ENCODE data around the gene HNRNPUL2. TPM values are rescaled to one million over a fixed set of nuclear protein-coding genes. Genes with fewer than 3 reads are reported as not detected.
A peak's percentile ranks its signal among the peaks of the same experiment; 100 is the strongest.

Gene HNRNPUL2
- total and polyA plus RNA-seq, 4 donors, result 15.3 to 69.3 (median 47.7) TPM

DNA sequence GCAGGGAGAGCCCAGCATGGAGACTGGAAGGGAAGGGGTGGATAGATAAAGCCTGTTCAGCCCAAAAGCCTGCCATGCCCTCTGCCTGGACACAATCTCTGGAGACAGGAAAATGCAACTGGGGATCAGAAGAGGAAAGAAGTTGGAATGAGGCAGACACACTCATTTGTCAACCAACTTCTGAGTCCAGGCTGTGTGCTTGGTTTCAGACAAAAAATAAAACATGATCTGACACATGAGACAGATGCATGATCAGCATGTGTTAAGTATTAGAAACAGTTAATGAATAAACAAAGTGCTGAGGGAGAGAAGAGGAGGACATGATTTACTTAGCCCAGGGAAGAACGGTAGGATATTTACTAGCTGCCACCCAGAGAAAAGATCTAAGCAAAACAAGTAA lies 38.8 kb downstream of the HNRNPUL2 start:
- Histone ChIP-seq H3K9me3 (ENCODE audit: control insufficient read depth, insufficient read depth, low read length) (no peaks in the 10 kb centered on the region), H3K4me1 (ENCODE audit: control insufficient read depth, insufficient read depth, low read length) (peaks cover 10% of the 10 kb centered on the region), H3K36me3 (ENCODE audit: control insufficient read depth, insufficient read depth, low read length) (peaks cover 49% of the 10 kb centered on the region), H3K27ac (ENCODE audit: low read depth, low read length) (peak overlapping the region; percentile 50), H3K27me3 (ENCODE audit: control insufficient read depth, insufficient read depth, low read length) (peaks cover 11% of the 10 kb centered on the region), H3K4me3 (ENCODE audit: low read depth, low read length) (peak overlapping the region; percentile 12)
- no CpG with 5 or more reads among the region's 1 CpG for WGBS (ENCODE audit: insufficient coverage)
- DNase-seq (ENCODE audit: low read depth in 4 of 6, low spot score in 6 of 6), result no peak

GRCh38 chr11:62687508-62688396 lies 39.5 kb downstream of the HNRNPUL2 start:
- Histone ChIP-seq H3K27ac (ENCODE audit: low read depth, low read length) (no peak overlapping the region), H3K27me3 (ENCODE audit: control insufficient read depth, insufficient read depth, low read length) (peaks cover 11% of the 10 kb centered on the region), H3K4me3 (ENCODE audit: low read depth, low read length) (peak overlapping the region; percentile 12), H3K4me1 (ENCODE audit: control insufficient read depth, insufficient read depth, low read length) (peaks cover 10% of the 10 kb centered on the region), H3K9me3 (ENCODE audit: control insufficient read depth, insufficient read depth, low read length) (no peaks in the 10 kb centered on the region), H3K36me3 (ENCODE audit: control insufficient read depth, insufficient read depth, low read length) (peaks cover 42% of the 10 kb centered on the region)
- WGBS (ENCODE audit: insufficient coverage), result 18% methylated on average over 74 of the region's 74 CpGs
- no peak for DNase-seq (ENCODE audit: low read depth in 4 of 6, low spot score in 6 of 6)

DNA sequence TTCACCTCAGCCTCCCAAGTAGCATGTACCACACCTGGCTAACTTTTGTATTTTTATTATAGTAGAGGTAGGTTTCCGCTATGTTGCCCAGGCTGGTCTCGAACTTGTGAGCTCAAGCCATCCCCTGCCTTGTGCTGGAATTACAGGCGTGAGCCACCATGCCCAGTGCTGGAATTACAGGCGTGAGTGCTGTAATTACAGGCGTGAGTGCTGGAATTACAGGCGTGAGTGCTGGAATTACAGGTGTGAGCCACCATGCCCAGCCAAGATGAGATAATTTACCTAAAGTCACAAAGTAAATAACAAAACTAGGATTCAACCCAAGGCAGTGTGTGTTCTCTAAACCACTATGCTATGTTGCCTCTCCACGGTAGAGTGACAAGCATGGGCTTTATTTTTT lies 44.7 kb downstream of the HNRNPUL2 start:
- Histone ChIP-seq H3K27me3 (ENCODE audit: control insufficient read depth, insufficient read depth, low read length) (peaks cover 2% of the 10 kb centered on the region), H3K4me3 (ENCODE audit: low read depth, low read length) (no peak overlapping the region), H3K27ac (ENCODE audit: low read depth, low read length) (no peak overlapping the region), H3K4me1 (ENCODE audit: control insufficient read depth, insufficient read depth, low read length) (peaks cover 18% of the 10 kb centered on the region), H3K9me3 (ENCODE audit: control insufficient read depth, insufficient read depth, low read length) (no peaks in the 10 kb centered on the region), H3K36me3 (ENCODE audit: control insufficient read depth, insufficient read depth, low read length) (no peaks in the 10 kb centered on the region)
- WGBS (ENCODE audit: insufficient coverage), result 94% methylated on average over 4 of the region's 7 CpGs
- no peak for DNase-seq (ENCODE audit: low read depth in 4 of 6, low spot score in 6 of 6)

GRCh38 chr11:62680825-62681240 lies 46.4 kb downstream of the HNRNPUL2 start:
- whole genome bisulfite sequencing (ENCODE audit: insufficient coverage), result 22% methylated on average over 1 of the region's 4 CpGs
- no peaks in the 10 kb centered on the region for H3K9me3 ChIP-seq (ENCODE audit: control insufficient read depth, insufficient read depth, low read length)
- no peak overlapping the region for H3K4me3 ChIP-seq (ENCODE audit: low read depth, low read length)
- no peaks in the 10 kb centered on the region for H3K27me3 ChIP-seq (ENCODE audit: control insufficient read depth, insufficient read depth, low read length)
- peak in 2 of 6 donors; percentile 19 to 49 for DNase-seq (ENCODE audit: low read depth in 4 of 6, low spot score in 6 of 6)
- peaks cover 12% of the 10 kb centered on the region for H3K36me3 ChIP-seq (ENCODE audit: control insufficient read depth, insufficient read depth, low read length)
- no peak overlapping the region for H3K27ac ChIP-seq (ENCODE audit: low read depth, low read length)
- peaks cover 20% of the 10 kb centered on the region for H3K4me1 ChIP-seq (ENCODE audit: control insufficient read depth, insufficient read depth, low read length)

DNA sequence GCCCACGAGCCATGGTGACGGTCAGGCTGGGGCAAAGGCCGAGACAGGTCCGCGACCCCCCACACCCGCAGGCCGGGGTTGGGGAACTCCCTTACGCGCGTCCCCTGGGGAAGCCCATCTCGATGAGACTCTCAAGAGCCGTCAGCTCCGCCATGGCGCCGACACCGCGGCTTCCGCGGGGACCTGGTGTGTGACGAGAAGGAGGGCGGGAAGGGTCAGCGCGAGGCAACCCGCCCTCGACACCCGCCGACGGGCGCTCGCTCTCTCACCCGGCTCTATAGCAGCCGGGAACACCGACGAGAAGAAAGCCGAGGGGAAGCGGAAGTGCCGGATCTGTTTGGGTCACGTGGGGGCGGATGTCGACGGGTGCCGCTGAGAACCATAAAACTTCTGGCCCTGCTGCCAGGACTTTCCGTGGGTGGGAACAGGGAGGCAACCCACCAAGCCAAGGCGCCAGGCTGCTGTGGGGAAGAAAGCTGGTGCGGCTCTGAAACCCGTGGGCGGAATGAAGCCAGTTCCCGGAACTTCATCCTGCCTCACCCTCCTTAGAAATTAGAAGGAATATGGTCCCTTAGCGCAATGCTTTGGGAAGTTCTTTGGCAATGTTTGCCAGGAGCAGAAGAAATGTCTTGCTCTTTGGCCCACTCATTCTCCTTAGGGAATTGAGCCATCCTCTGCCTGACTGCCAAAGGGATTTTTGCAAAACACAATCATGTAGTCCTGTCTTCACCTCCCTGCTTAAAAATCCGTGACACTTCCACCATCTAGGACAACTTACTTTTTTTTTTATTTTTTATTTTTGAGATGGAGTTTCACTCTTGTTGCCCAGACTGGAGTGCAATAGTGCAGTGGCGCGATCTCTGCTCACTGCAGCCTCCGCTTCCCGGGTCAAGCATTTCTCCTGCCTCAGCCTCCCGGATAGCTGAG lies 48.2 kb downstream of the HNRNPUL2 start, which contains the start of gene UBXN1:
Gene UBXN1, minus strand, starts transcription at position 304 of the 927 bp plus-strand sequence. Its CDS starts 150 bp downstream, at position 154.
- Histone ChIP-seq H3K36me3 (ENCODE audit: control insufficient read depth, insufficient read depth, low read length) (peaks cover 23% of the 10 kb centered on the region), H3K4me1 (ENCODE audit: control insufficient read depth, insufficient read depth, low read length) (peaks cover 20% of the 10 kb centered on the region), H3K4me3 (ENCODE audit: low read depth, low read length) (peak within 1 kb of the TSS; percentile 99), H3K27me3 (ENCODE audit: control insufficient read depth, insufficient read depth, low read length) (no peaks in the 10 kb centered on the region), H3K27ac (ENCODE audit: low read depth, low read length) (peak within 1 kb of the TSS; percentile 93), H3K9me3 (ENCODE audit: control insufficient read depth, insufficient read depth, low read length) (no peaks in the 10 kb centered on the region)
- peak in 5 of 6 donors; percentile 73 to 97 (median 87) for DNase-seq (ENCODE audit: low read depth in 4 of 6, low spot score in 6 of 6)
- 2% methylated on average over 49 of the region's 55 CpGs for WGBS (ENCODE audit: insufficient coverage)

- 17% methylated on average over 3 of the region's 16 CpGs for WGBS (ENCODE audit: insufficient coverage)
- Histone ChIP-seq H3K36me3 (ENCODE audit: control insufficient read depth, insufficient read depth, low read length) (peaks cover 27% of the 10 kb centered on the region), H3K4me1 (ENCODE audit: control insufficient read depth, insufficient read depth, low read length) (peaks cover 20% of the 10 kb centered on the region), H3K9me3 (ENCODE audit: control insufficient read depth, insufficient read depth, low read length) (no peaks in the 10 kb centered on the region), H3K27ac (ENCODE audit: low read depth, low read length) (peak overlapping the region; percentile 93), H3K27me3 (ENCODE audit: control insufficient read depth, insufficient read depth, low read length) (no peaks in the 10 kb centered on the region), H3K4me3 (ENCODE audit: low read depth, low read length) (peak overlapping the region; percentile 99)
- no peak for DNase-seq (ENCODE audit: low read depth in 4 of 6, low spot score in 6 of 6)
These were observed 48.9 kb downstream of the HNRNPUL2 start for GRCh38 chr11:62678433-62678769.

GRCh38 chr11:62677714-62678113 lies 49.5 kb downstream of the HNRNPUL2 start:
- H3K4me1 ChIP-seq (ENCODE audit: control insufficient read depth, insufficient read depth, low read length), result peaks cover 23% of the 10 kb centered on the region
- H3K4me3 ChIP-seq (ENCODE audit: low read depth, low read length), result no peak overlapping the region
- H3K9me3 ChIP-seq (ENCODE audit: control insufficient read depth, insufficient read depth, low read length), result no peaks in the 10 kb centered on the region
- H3K27me3 ChIP-seq (ENCODE audit: control insufficient read depth, insufficient read depth, low read length), result no peaks in the 10 kb centered on the region
- H3K27ac ChIP-seq (ENCODE audit: low read depth, low read length), result no peak overlapping the region
- H3K36me3 ChIP-seq (ENCODE audit: control insufficient read depth, insufficient read depth, low read length), result peaks cover 30% of the 10 kb centered on the region
- 90% methylated on average over 9 of the region's 15 CpGs for WGBS (ENCODE audit: insufficient coverage)
- DNase-seq (ENCODE audit: low read depth in 4 of 6, low spot score in 6 of 6), result no peak

DNA sequence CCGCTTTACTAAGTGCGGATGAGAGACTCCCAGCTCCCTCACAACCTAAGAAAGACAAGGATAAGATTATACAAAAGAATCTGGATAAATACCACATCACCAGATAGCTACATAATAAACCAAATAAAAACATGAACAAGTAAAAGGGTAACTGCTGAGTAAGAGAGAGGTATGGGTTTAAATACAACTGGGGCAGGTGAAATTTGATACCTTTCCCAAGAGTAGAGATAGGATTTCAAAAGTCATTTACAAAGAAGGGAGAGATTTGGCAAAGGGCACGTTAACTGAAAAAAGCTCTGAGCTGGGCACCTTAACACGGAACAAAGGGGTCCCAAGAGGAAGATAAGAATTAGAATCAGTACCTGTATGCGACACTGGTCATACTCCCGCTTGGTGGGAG lies 50.1 kb downstream of the HNRNPUL2 start:
- no peak for DNase-seq (ENCODE audit: low read depth in 4 of 6, low spot score in 6 of 6)
- WGBS (ENCODE audit: insufficient coverage), result 83% methylated on average over 2 of the region's 6 CpGs

GRCh38 chr11:62676698-62677097 lies 50.6 kb downstream of the HNRNPUL2 start:
- WGBS (ENCODE audit: insufficient coverage), result 63% methylated on average over 6 of the region's 6 CpGs

More for the DNA sequence above, 50.1 kb downstream of the HNRNPUL2 start:
- Histone ChIP-seq H3K36me3 (ENCODE audit: control insufficient read depth, insufficient read depth, low read length) (peaks cover 35% of the 10 kb centered on the region), H3K9me3 (ENCODE audit: control insufficient read depth, insufficient read depth, low read length) (no peaks in the 10 kb centered on the region), H3K4me1 (ENCODE audit: control insufficient read depth, insufficient read depth, low read length) (peaks cover 29% of the 10 kb centered on the region), H3K27me3 (ENCODE audit: control insufficient read depth, insufficient read depth, low read length) (no peaks in the 10 kb centered on the region), H3K27ac (ENCODE audit: low read depth, low read length) (no peak overlapping the region), H3K4me3 (ENCODE audit: low read depth, low read length) (no peak overlapping the region)

More at GRCh38 chr11:62676698-62677097, 50.6 kb downstream of the HNRNPUL2 start:
- peaks cover 38% of the 10 kb centered on the region for H3K36me3 ChIP-seq (ENCODE audit: control insufficient read depth, insufficient read depth, low read length)
- DNase-seq (ENCODE audit: low read depth in 4 of 6, low spot score in 6 of 6), result no peak
- peaks cover 33% of the 10 kb centered on the region for H3K4me1 ChIP-seq (ENCODE audit: control insufficient read depth, insufficient read depth, low read length)
- H3K27me3 ChIP-seq (ENCODE audit: control insufficient read depth, insufficient read depth, low read length), result no peaks in the 10 kb centered on the region
- H3K9me3 ChIP-seq (ENCODE audit: control insufficient read depth, insufficient read depth, low read length), result no peaks in the 10 kb centered on the region
- H3K27ac ChIP-seq (ENCODE audit: low read depth, low read length), result no peak overlapping the region
- H3K4me3 ChIP-seq (ENCODE audit: low read depth, low read length), result no peak overlapping the region

All from spinal cord (tissue), 10 donors.